A549 (cell line): ENCODE data around the gene EPHB1. TPM values are rescaled to one million over a fixed set of nuclear protein-coding genes. Genes with fewer than 3 reads are reported as not detected.

Source experiments
- ATAC-seq, 2 experiments: fragments of 200-7000 bp in 1 of 2; fragments of >200 bp in 1 of 2; cut with Nextera tagmentation in 1 of 2; cut with Tn5 transposase in 1 of 2; 3 replicates each; pipeline versions ENCODE4 v1.8.0 to v1.9.1; 2018 to 2020; ENCODE audit warnings: mild to moderate bottlenecking in 1 of 2, moderate library complexity in 1 of 2
- CTCF ChIA-PET: fragments of 300-600 bp; sonication (Branson Sonifier 250); formaldehyde crosslinking; extraction: SDS; loops from one replicate; lab custom pipeline; 2021; ENCODE audit warnings: antibody characterized with exemption, inconsistent platforms; lab: Yijun Ruan, JAX
- POLR2A ChIA-PET: fragments of 350-600 bp; formaldehyde crosslinking; extraction: SDS; loops from one replicate; lab custom pipeline; 2021; ENCODE audit warnings: antibody characterized with exemption, inconsistent platforms; lab: Yijun Ruan, JAX
- DNase-seq, 2 experiments: peaks; one replicate each; pipeline versions ENCODE4 v3.0.0 to v3.0.0-alpha.2; 2011 to 2016; ENCODE audit warnings: low read depth in 1 of 2, low spot score in 1 of 2
- FAIRE-seq: peaks from 2 replicates; lab custom pipeline; 2011; peaks lifted over from hg19 to GRCh38; lab: Jason Lieb, UNC
- H3K27ac ChIP-seq, 2 experiments: fragments of >200 bp; sonication (Bioruptor Twin); formaldehyde crosslinking; 3 replicates each; pipeline ENCODE4 v1.5.1; 2016 to 2017
- H3K4me1 ChIP-seq: fragments of >200 bp; sonication (Bioruptor Twin); formaldehyde crosslinking; 3 replicates; pipeline ENCODE4 v1.6.1; 2016
- H3K4me2 ChIP-seq: fragments of >200 bp; sonication (Bioruptor Twin); formaldehyde crosslinking; 3 replicates; pipeline ENCODE4 v1.6.1; 2016
- H3K4me3 ChIP-seq: fragments of >200 bp; sonication (Bioruptor Twin); formaldehyde crosslinking; 3 replicates; pipeline ENCODE4 v1.5.1; 2016
- H3K9me3 ChIP-seq: fragments of >200 bp; sonication (Bioruptor Twin); formaldehyde crosslinking; 3 replicates; pipeline ENCODE4 v1.6.1; 2016
- BHLHE40 ChIP-seq: IDR thresholded peaks from 2 replicates; pipeline ENCODE4 v1.6.1; 2012; ENCODE audit warnings: low read depth, low read length, inconsistent platforms
- CBX2 ChIP-seq: fragments of 200-600 bp; sonication (generic); IDR thresholded peaks from 2 replicates; pipeline ENCODE4 v1.6.1; 2016; ENCODE audit warnings: low read depth, mild to moderate bottlenecking, borderline replicate concordance
- CEBPB ChIP-seq, 2 experiments: fragments of >200 bp in 1 of 2; sonication (Bioruptor Twin) in 1 of 2; formaldehyde crosslinking in 1 of 2; IDR thresholded peaks; 2 replicates each; pipeline ENCODE4 v1.6.1; 2012 to 2016
- CHD2 ChIP-seq: fragments of 150-350 bp; IDR thresholded peaks from 2 replicates; pipeline ENCODE4 v1.6.1; 2014; ENCODE audit warnings: low read length; ENCODE audit not compliant: partially characterized antibody
- EP300 ChIP-seq, 2 experiments: fragments of >200 bp; sonication (Bioruptor Twin); formaldehyde crosslinking; IDR thresholded peaks; 2 replicates in 1 of 2; 3 replicates in 1 of 2; pipeline ENCODE4 v1.6.1; 2016 to 2017
- FOSB ChIP-seq: fragments of 250-450 bp; sonication (Bioruptor Pico); IDR thresholded peaks from 2 replicates; pipeline ENCODE4 v1.5.0; 2020; ENCODE audit warnings: mild to moderate bottlenecking, moderate library complexity
- GATA3 ChIP-seq: IDR thresholded peaks from 2 replicates; pipeline ENCODE4 v1.6.1; 2012; ENCODE audit warnings: borderline replicate concordance
- HOXA7 ChIP-seq: fragments of 250-450 bp; sonication (Bioruptor Pico); IDR thresholded peaks from 2 replicates; pipeline ENCODE4 v1.5.0; 2020; ENCODE audit warnings: mild to moderate bottlenecking, moderate library complexity
- HOXB5 ChIP-seq: fragments of 250-450 bp; sonication (Bioruptor Pico); IDR thresholded peaks from 2 replicates; pipeline ENCODE4 v1.5.0; 2020; ENCODE audit warnings: mild to moderate bottlenecking, moderate library complexity
- KDM5A ChIP-seq: fragments of 200-600 bp; sonication (generic); IDR thresholded peaks from 2 replicates; pipeline ENCODE4 v1.6.1; 2016; ENCODE audit warnings: antibody characterized with exemption, mild to moderate bottlenecking
- MYC ChIP-seq: IDR thresholded peaks from 2 replicates; pipeline ENCODE4 v1.6.1; 2012; ENCODE audit warnings: mild to moderate bottlenecking, inconsistent platforms, low read length, improper control_type of control experiment, borderline replicate concordance
- PHF8 ChIP-seq: fragments of 200-600 bp; sonication (generic); IDR thresholded peaks from 2 replicates; pipeline ENCODE4 v1.6.1; 2016; ENCODE audit warnings: low read depth, mild to moderate bottlenecking, antibody characterized with exemption, moderate library complexity, borderline replicate concordance
- POLR2A ChIP-seq: IDR thresholded peaks from 2 replicates; pipeline ENCODE4 v1.6.1; 2012; ENCODE audit warnings: mild to moderate bottlenecking, low read length
- RAD21 ChIP-seq, 2 experiments: fragments of >200 bp in 1 of 2; sonication (Bioruptor Twin) in 1 of 2; formaldehyde crosslinking in 1 of 2; IDR thresholded peaks in 1 of 2; conservative IDR thresholded peaks in 1 of 2; 2 replicates in 1 of 2; 3 replicates in 1 of 2; pipeline ENCODE4 v1.6.1; 2012 to 2018; ENCODE audit warnings: inconsistent platforms in 1 of 2
- SMC3 ChIP-seq: fragments of >200 bp; sonication (Bioruptor Twin); formaldehyde crosslinking; IDR thresholded peaks from 3 replicates; pipeline ENCODE4 v1.6.1; 2018; ENCODE audit warnings: inconsistent platforms
- SREBF2 ChIP-seq: fragments of 450-650 bp; IDR thresholded peaks from 2 replicates; pipeline ENCODE4 v1.6.1; 2014; ENCODE audit warnings: mild to moderate bottlenecking, moderate library complexity
- ZC3H11A ChIP-seq: fragments of 450-650 bp; IDR thresholded peaks from 2 replicates; pipeline ENCODE4 v1.6.1; 2014; ENCODE audit warnings: antibody characterized with exemption, mild to moderate bottlenecking
- ZFP36 ChIP-seq: fragments of 450-650 bp; IDR thresholded peaks from 2 replicates; pipeline ENCODE4 v1.6.1; 2014; ENCODE audit warnings: borderline replicate concordance; ENCODE audit not compliant: partially characterized antibody
- WGBS: methylation state at CpG from one replicate; pipeline ENCODE4 v1.1.6; 2017; ENCODE audit errors: missing lambda C conversion rate; 5-methylcytosine and 5-hydroxymethylcytosine counted together
- polyA plus RNA-seq, 4 experiments: library from polyadenylated mRNA; depleted of rRNA in 3 of 4; stranded (reverse); fragments of >200 nt; fragmentation: RNase III in 1 of 4; extraction: RNeasy Plus Mini Kit Qiagen cat#74134 plus additional on column Dnase treatment in 1 of 4; gene quantifications; 2 replicates in 3 of 4; 3 replicates in 1 of 4; pipeline ENCODE4 v1.2.3, GENCODE V29; 2011 to 2017
- TF ChIP-seq, protein P1 (sequence below): fragments of >200 bp; sonication (Bioruptor Twin); formaldehyde crosslinking; IDR thresholded peaks from 3 replicates; pipeline ENCODE4 v1.6.1; 2016
- TF ChIP-seq, protein P2 (sequence below): fragments of 200-600 bp; sonication (generic); IDR thresholded peaks from 2 replicates; pipeline ENCODE4 v1.6.1; 2016; ENCODE audit warnings: antibody characterized with exemption, mild to moderate bottlenecking, moderate library complexity
- TF ChIP-seq, protein P3 (sequence below): IDR thresholded peaks from 2 replicates; pipeline ENCODE4 v1.6.1; 2012
- TF ChIP-seq, protein P4 (sequence below): fragments of 250-450 bp; sonication (Bioruptor Pico); IDR thresholded peaks from 2 replicates; pipeline ENCODE4 v1.5.0; 2021; ENCODE audit warnings: mild to moderate bottlenecking, moderate library complexity, borderline replicate concordance
- TF ChIP-seq, protein P5 (sequence below): fragments of >200 bp; sonication (Bioruptor Twin); formaldehyde crosslinking; IDR thresholded peaks from 2 replicates; pipeline ENCODE4 v1.6.1; 2016
- TF ChIP-seq, protein P6 (sequence below): fragments of 450-650 bp; IDR thresholded peaks from 2 replicates; pipeline ENCODE4 v1.6.1; 2014; ENCODE audit warnings: antibody characterized with exemption

EPHB1 gene
- polyA plus RNA-seq, 2 of the 4 experiments (the other 2 are of a cell fraction), result 0.18 to 0.21 TPM

DNA sequence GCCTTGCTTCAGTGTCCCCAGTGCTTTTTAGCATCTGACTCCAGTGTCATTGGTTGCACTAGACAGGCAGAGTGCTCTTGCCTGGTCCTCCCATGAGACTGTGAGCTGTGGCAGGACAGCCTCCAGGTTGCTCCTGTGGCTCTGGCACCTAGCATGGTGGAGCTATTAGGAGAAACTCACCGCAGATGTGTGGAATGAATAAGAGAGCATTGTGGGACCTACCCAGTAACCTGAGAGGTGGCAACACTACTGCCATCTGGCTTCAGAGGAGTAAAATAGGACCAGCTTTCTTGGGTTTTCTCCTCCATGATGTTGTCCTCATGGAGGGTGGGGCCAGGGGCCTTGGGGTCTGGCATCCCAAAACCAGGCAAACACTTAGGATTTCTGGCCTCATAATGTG, 183.6 kb downstream of the EPHB1 start:
- Histone ChIP-seq H3K27ac (no peak overlapping the region), H3K4me1 (no peaks in the 10 kb centered on the region), H3K4me2 (no peak overlapping the region), H3K4me3 (no peak overlapping the region), H3K9me3 (no peaks in the 10 kb centered on the region)
- POLR2A ChIA-PET, result no interaction called here
- no peak for DNase-seq
- TF ChIP-seq BHLHE40 (no peak), ZFP36 (no peak), PHF8 (no peak), FOSB (CRISPR knock-in tag) (no peak), SREBF2 (no peak), RAD21 (conservative IDR thresholded peaks at IDR 0.05 in 1 of 2, IDR thresholded peaks at IDR 0.05 in 1 of 2) (no peak), SMC3 (no peak)
- TF ChIP-seq, protein P1, sequence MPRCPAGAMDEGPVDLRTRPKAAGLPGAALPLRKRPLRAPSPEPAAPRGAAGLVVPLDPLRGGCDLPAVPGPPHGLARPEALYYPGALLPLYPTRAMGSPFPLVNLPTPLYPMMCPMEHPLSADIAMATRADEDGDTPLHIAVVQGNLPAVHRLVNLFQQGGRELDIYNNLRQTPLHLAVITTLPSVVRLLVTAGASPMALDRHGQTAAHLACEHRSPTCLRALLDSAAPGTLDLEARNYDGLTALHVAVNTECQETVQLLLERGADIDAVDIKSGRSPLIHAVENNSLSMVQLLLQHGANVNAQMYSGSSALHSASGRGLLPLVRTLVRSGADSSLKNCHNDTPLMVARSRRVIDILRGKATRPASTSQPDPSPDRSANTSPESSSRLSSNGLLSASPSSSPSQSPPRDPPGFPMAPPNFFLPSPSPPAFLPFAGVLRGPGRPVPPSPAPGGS, result no peak
- TF ChIP-seq, protein P2, sequence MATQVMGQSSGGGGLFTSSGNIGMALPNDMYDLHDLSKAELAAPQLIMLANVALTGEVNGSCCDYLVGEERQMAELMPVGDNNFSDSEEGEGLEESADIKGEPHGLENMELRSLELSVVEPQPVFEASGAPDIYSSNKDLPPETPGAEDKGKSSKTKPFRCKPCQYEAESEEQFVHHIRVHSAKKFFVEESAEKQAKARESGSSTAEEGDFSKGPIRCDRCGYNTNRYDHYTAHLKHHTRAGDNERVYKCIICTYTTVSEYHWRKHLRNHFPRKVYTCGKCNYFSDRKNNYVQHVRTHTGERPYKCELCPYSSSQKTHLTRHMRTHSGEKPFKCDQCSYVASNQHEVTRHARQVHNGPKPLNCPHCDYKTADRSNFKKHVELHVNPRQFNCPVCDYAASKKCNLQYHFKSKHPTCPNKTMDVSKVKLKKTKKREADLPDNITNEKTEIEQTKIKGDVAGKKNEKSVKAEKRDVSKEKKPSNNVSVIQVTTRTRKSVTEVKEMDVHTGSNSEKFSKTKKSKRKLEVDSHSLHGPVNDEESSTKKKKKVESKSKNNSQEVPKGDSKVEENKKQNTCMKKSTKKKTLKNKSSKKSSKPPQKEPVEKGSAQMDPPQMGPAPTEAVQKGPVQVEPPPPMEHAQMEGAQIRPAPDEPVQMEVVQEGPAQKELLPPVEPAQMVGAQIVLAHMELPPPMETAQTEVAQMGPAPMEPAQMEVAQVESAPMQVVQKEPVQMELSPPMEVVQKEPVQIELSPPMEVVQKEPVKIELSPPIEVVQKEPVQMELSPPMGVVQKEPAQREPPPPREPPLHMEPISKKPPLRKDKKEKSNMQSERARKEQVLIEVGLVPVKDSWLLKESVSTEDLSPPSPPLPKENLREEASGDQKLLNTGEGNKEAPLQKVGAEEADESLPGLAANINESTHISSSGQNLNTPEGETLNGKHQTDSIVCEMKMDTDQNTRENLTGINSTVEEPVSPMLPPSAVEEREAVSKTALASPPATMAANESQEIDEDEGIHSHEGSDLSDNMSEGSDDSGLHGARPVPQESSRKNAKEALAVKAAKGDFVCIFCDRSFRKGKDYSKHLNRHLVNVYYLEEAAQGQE, result no peak
- TF ChIP-seq, protein P3, sequence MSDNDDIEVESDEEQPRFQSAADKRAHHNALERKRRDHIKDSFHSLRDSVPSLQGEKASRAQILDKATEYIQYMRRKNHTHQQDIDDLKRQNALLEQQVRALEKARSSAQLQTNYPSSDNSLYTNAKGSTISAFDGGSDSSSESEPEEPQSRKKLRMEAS, result no peak
- TF ChIP-seq, protein P4, sequence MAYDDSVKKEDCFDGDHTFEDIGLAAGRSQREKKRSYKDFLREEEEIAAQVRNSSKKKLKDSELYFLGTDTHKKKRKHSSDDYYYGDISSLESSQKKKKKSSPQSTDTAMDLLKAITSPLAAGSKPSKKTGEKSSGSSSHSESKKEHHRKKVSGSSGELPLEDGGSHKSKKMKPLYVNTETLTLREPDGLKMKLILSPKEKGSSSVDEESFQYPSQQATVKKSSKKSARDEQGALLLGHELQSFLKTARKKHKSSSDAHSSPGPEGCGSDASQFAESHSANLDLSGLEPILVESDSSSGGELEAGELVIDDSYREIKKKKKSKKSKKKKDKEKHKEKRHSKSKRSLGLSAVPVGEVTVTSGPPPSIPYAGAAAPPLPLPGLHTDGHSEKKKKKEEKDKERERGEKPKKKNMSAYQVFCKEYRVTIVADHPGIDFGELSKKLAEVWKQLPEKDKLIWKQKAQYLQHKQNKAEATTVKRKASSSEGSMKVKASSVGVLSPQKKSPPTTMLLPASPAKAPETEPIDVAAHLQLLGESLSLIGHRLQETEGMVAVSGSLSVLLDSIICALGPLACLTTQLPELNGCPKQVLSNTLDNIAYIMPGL, result no peak
- WGBS, result 0% methylated on average over 1 of the region's 1 CpG
- no peak for ATAC-seq
- no peak for FAIRE-seq
- CTCF ChIA-PET, result no interaction called here

DNA sequence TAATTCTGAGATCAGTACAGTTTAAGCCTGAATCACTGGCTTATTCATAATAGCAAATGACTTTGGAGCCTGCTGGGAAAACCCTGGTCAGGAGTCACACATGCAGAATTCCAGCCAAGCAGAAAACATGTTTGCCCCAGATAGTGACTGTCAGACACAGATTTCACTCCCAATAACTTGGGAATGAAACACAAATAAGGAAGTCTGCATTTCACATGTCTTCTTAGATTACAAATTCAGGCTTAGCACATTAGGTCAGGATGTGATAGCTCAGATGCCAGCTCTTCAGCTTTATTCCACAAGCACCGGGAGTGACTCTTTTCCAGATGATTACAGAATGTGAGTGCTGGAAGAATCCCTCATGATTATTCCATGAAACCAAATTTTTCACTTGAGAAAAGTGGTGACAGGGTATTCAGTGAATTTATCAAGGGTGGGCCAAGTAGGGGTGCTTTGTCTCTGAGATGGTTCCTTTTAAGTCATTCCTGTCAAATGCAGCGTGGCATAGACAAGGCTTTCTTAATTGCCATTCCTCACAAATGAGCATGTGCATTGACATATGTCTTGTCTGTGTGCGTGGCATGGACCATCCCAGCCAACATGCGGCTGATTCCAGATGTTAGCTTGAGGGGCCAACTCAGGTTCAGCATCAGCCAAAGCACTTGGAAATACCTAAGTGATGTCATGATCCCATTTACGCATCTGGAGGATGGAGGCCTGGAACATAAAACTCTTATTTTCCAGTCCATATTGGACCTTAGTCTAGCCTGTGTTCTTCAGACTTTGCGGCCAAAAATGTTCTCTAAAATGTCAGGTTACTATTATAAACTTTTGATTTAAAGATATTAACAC, 191.0 kb downstream of the EPHB1 start:
- WGBS, result 44% methylated on average over 6 of the region's 6 CpGs
- FAIRE-seq, result no peak
- ATAC-seq, result no peak
- H3K9me3 ChIP-seq, result no peaks in the 10 kb centered on the region
- no peak overlapping the region for H3K4me2 ChIP-seq
- H3K4me1 ChIP-seq, result no peaks in the 10 kb centered on the region
- ChIA-PET CTCF (no interaction called here), POLR2A (no interaction called here)
- H3K4me3 ChIP-seq, result no peak overlapping the region
- no peak overlapping the region for H3K27ac ChIP-seq
- DNase-seq, result no peak
- TF ChIP-seq ZC3H11A, result no peak
- no peak for TF ChIP-seq POLR2A
- TF ChIP-seq, protein P5, sequence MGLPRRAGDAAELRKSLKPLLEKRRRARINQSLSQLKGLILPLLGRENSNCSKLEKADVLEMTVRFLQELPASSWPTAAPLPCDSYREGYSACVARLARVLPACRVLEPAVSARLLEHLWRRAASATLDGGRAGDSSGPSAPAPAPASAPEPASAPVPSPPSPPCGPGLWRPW, result no peak
- TF ChIP-seq FOSB (CRISPR knock-in tag), result no peak
- TF ChIP-seq EP300 (IDR thresholded peaks at IDR 0.05), result no peak
- no peak for TF ChIP-seq MYC
- TF ChIP-seq KDM5A, result no peak
- TF ChIP-seq, protein P6, sequence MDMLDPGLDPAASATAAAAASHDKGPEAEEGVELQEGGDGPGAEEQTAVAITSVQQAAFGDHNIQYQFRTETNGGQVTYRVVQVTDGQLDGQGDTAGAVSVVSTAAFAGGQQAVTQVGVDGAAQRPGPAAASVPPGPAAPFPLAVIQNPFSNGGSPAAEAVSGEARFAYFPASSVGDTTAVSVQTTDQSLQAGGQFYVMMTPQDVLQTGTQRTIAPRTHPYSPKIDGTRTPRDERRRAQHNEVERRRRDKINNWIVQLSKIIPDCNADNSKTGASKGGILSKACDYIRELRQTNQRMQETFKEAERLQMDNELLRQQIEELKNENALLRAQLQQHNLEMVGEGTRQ, result no peak
- TF ChIP-seq CHD2, result no peak
- TF ChIP-seq GATA3, result no peak
- no peak for TF ChIP-seq CBX2
- TF ChIP-seq HOXA7, result no peak
- TF ChIP-seq, protein P2, result no peak
- no peak for TF ChIP-seq CEBPB (IDR thresholded peaks at IDR 0.05)
- no peak for TF ChIP-seq HOXB5 (CRISPR knock-in tag)
